ENCODE results near the gene IER3.
"Not testable (repeated sequence)": the region's sequence is repeated elsewhere in the genome, so short reads cannot be mapped to it uniquely, and the experiment has no call there.

The IER3 gene

DNA sequence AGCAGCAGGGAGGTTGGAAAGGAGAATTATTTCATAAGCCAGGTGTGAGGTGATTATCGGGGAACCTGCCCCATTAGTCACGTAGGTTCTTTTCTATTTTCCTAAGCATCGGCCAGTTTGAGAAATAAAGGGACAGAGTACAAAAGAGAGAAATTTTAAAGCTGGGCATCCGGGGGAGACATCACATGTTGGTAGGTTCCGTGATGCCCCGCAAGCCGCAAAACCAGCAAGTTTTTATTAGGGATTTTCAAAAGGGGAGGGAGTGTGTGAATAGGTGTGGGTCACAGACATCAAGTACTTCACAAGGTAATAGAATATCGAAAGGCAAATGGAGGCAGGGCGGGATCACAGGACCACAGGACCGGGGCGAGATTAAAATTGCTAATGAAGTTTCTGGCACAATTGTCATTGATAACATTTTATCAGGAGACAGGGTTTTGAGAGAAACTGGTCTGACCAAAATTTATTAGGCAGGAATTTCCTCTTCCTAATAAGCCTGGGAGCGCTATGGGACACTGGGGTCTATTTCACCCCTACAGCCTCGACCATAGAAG is 20.2 kb upstream of the IER3 start:
- CTCF ChIA-PET: interaction anchor here (1.0 kb wide), 1 partner anchor 58 kb away, joined by 3 read pairs; no protein-coding TSS in a partner anchor
- H3K9me3 Mint-ChIP-seq, DNase-seq, H3K36me3 Mint-ChIP-seq, H3K27ac Mint-ChIP-seq, H3K4me3 Mint-ChIP-seq: not testable (repeated sequence)
- peaks cover 13% of the 10 kb centered on the region for H3K27me3 Mint-ChIP-seq
- peaks cover 53% of the 10 kb centered on the region for H3K4me1 Mint-ChIP-seq

DNA sequence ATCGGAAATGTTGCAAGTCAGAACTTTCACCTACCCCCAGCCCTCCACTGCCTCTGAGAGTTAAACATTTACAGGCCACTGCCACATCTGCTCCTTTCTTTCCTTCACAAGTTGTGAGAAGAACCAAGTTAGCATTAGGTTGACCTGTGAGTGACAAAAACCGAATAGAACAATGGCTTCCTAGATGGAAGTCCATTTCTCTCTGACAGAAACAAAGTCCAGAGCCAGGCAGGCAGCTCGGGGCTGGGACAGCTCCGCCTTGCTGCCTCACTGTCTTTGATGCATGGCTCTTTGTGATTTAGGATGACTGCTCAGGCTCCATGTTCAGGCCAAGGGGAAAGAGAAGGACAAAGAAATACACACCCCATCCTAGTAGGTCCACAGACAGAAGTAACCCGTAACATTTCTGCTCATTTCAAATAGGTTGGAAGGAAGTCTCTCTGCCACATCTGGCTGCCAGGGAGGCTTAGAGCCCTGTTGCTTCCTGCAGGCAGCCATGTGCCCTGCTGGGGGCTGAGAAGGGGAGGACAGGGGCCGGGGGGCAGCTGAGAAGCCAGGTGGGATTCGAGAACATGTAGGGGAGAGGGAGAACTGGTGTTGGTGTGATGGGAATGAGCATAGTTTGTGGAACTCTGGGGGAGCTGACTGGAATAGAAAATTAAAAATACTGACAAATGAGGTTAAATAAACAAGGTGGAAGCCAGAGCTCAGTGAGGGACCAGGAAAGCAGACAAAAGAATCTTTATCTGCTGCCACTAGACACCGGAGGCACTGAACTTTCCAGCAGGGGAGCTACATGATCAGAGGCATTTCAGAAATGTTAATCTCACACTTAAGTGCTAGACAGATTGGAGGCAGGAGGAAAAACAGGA is 19.5 kb upstream of the IER3 start:
- H3K9me3 Mint-ChIP-seq: no peaks in the 10 kb centered on the region
- H3K4me3 Mint-ChIP-seq: no peak overlapping the region
- H3K27me3 Mint-ChIP-seq: peaks cover 16% of the 10 kb centered on the region
- CTCF ChIA-PET: interaction anchor here (1.0 kb wide), 1 partner anchor 59 kb away, joined by 3 read pairs; no protein-coding TSS in a partner anchor
- no peaks in the 10 kb centered on the region for H3K36me3 Mint-ChIP-seq
- DNase-seq: peak; percentile 32
- peaks cover 46% of the 10 kb centered on the region for H3K4me1 Mint-ChIP-seq
- H3K27ac Mint-ChIP-seq: peak overlapping the region; percentile 25

DNA sequence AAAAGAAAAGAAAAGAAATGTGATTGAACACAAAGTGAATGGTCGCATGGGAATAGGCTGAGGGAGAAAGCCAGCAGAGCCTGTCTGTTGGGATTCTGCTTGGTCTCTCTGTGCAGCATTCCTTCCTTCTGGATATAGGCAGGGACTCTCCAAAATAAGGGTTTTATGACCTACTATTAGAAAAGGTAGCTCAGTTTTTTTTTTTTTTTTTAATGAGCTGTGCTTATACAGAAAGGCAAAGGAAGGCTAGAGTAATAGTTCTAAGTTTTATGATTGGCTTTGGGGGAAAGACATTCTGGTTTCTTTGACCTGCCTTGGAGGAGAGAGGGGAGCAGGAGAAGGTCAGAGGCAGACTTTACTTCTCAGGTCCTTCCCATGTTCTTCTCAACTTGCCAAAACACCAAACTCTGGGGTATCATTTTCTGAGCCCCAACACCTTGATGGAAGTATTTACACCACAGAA is 18.8 kb upstream of the IER3 start:
- CTCF ChIA-PET: no interaction called here
- no peaks in the 10 kb centered on the region for H3K9me3 Mint-ChIP-seq
- no peaks in the 10 kb centered on the region for H3K36me3 Mint-ChIP-seq
- peaks cover 16% of the 10 kb centered on the region for H3K27me3 Mint-ChIP-seq
- no peak for DNase-seq
- H3K27ac Mint-ChIP-seq: peak overlapping the region; percentile 25
- H3K4me3 Mint-ChIP-seq: no peak overlapping the region
- peaks cover 39% of the 10 kb centered on the region for H3K4me1 Mint-ChIP-seq

DNA sequence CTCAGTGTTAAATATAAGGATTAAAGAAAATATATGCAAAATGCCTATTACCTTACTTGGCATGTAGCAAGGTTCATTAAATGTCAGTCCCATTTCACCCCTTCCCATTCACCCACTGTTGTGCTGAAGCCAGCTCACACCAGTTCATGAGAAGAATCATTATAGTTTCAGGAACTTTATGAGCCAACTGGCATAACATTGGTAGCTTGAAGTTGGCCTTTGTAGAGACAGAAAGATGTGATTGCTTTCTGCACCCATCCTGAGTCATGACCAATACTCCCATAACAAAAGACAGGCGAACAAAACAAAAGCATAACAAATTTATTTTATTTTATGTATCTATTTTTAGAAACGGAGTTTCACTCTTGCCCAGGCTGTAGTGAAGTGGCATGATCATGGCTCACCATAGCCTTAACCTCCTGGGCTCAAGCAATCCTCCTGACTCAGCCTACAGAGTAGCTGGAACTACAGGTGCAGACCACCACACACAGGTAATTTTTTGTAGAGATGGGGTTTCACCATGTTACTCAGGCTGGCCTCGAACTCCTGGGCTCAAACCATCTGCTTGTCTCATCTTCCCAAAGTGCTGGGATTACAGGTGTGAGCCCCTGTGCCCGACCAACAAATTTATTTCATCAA is 17.6 kb upstream of the IER3 start:
- CTCF ChIA-PET: no interaction called here
- DNase-seq: no peak
- H3K4me1 Mint-ChIP-seq: peaks cover 32% of the 10 kb centered on the region
- H3K27me3 Mint-ChIP-seq: peaks cover 16% of the 10 kb centered on the region
- no peaks in the 10 kb centered on the region for H3K36me3 Mint-ChIP-seq
- H3K27ac Mint-ChIP-seq: no peak overlapping the region
- no peaks in the 10 kb centered on the region for H3K9me3 Mint-ChIP-seq
- H3K4me3 Mint-ChIP-seq: no peak overlapping the region

DNA sequence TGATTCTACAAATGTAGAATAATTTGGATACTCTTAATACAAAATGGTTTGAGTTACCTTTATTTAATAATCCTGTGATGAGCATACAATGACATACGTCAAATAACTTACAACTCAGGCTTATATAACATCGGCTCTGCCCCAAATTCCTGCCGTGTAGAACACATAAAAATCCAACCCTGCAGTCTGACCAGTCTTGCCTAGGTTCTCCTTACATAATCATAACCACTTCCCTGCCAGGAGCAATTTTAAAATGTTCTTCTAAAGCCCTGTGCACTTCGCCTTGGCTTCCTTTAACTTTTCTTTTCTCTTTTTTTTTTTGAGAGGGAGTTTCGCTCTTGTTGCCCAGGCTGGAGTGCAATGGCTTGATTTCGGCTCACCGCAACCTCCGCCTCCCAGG is 16.2 kb upstream of the IER3 start:
- no peaks in the 10 kb centered on the region for H3K36me3 Mint-ChIP-seq
- no peak overlapping the region for H3K4me3 Mint-ChIP-seq
- H3K27me3 Mint-ChIP-seq: peaks cover 18% of the 10 kb centered on the region
- CTCF ChIA-PET: no interaction called here
- no peak overlapping the region for H3K27ac Mint-ChIP-seq
- no peaks in the 10 kb centered on the region for H3K9me3 Mint-ChIP-seq
- peaks cover 25% of the 10 kb centered on the region for H3K4me1 Mint-ChIP-seq
- DNase-seq: no peak

DNA sequence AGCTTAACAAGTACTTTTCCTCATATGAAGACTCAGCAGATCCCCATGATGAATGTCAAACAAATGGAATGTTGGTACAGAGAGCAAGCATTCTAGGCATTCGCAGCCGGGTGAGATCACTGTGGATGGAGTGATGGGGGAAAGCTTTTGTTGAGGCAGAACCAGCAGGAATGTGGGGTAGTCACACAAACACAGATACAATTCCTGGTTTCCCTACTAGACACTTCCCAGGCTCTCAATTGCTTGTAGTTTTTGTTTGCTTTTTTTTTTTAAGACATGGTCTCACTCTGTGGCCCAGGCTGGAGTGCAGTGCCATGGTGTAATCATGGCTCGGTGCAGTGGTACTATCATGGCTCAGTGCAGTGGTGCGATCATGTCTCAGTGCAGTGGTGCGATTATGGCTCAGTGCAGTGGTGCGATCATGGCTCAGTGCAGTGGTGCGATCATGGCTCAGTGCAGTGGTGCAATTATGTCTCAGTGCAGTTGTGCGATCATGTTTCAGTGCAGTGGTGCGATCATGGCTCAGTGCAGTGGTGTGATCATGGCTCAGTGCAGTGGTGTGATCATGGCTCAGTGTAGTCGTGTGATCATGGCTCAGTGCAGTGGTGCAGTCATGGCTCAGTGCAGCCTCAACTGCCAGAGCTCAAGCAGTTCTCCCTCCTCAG is 15.4 kb upstream of the IER3 start:
- Mint-ChIP-seq H3K4me1 (peaks cover 22% of the 10 kb centered on the region), H3K27me3 (peaks cover 22% of the 10 kb centered on the region), H3K27ac (no peak overlapping the region), H3K36me3 (no peaks in the 10 kb centered on the region), H3K4me3 (no peak overlapping the region), H3K9me3 (no peaks in the 10 kb centered on the region)
- DNase-seq: no peak
- CTCF ChIA-PET: interaction anchor here (1.3 kb wide), 1 partner anchor 29 kb away, joined by 3 read pairs; no protein-coding TSS in a partner anchor

DNA sequence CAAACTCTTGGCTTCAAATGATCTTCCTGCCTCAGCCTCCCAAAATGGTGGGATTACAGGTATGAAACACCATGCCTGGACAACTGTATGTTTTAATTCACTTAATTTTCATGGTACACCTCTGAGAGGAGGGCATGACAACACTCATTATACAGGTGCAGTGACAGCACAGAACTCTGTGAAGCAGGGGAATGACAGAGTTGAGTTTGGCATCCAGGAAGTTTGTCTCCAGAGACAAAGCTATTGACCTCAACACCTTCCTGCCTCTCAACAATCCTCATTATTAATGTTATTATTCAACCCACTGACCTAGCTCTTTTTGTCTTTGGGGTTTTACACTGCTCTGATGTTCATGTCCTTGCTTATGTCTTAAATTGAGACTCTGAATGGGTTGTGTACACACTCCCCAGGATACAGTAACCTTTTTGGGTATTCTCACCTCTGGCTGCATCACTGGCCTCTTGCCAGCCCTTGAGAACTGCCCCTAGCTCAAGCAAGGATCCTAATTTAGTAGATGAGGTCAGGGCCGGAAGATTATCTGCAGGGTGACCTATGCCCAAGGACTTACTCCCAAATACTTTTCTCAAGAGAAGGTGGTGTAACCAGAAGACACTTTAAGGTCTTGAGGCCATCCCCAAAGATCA is 13.0 kb upstream of the IER3 start:
- Mint-ChIP-seq H3K4me3 (no peak overlapping the region), H3K27ac (no peak overlapping the region), H3K36me3 (peaks cover 2% of the 10 kb centered on the region), H3K27me3 (peaks cover 25% of the 10 kb centered on the region), H3K9me3 (no peaks in the 10 kb centered on the region), H3K4me1 (peaks cover 5% of the 10 kb centered on the region)
- DNase-seq: no peak
- CTCF ChIA-PET: no interaction called here

DNA sequence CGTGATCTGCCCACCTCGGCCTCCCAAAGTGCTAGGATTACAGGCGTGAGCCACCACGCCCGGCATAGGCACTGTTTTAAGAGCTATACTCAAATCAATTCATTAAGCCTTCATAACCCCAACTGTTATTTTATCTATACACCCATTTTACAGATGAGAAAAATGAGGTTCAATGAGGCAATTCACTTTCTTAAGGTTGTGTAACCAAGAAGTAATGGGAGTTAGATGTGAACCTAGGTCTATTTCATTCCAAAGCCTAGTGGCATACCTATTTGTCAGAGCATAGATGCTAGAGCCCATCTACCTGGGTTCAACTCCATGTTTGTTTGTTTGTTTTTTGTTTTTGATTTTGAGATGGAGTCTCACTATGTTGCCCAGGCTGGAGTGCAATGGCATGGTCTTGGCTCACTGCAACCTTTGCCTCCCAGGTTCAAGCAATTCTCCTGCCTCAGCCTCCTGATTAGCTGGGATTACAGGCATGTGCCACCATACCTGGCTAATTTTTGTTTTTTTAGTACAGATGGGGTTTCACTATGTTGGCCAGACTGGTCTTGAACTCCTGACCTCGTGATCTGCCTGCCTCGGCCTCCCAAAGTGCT is 12.2 kb upstream of the IER3 start:
- peaks cover 27% of the 10 kb centered on the region for H3K27me3 Mint-ChIP-seq
- H3K4me1 Mint-ChIP-seq, CTCF ChIA-PET, H3K36me3 Mint-ChIP-seq, H3K4me3 Mint-ChIP-seq, H3K9me3 Mint-ChIP-seq, DNase-seq, H3K27ac Mint-ChIP-seq: not testable (repeated sequence)

DNA sequence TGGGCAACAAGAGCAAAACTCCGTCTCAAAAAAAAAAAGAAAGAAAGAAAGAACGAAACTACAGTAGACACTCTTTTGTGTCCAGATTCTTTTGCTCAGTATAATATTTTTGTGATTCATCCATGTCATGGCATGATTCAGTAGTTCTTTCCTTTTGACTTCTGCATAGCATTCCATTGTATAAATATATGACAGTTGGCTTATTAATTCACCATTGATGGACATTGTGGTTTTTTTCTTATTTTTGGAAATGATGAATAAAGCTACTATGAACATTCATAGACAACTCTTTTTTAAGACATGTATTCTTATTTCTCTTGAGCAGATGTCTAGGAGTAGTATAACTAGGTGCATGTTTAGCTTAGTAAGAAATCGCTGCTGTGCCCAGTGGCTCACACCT is 10.3 kb upstream of the IER3 start:
- Mint-ChIP-seq H3K4me3 (no peak overlapping the region), H3K27ac (no peak overlapping the region), H3K9me3 (no peaks in the 10 kb centered on the region), H3K36me3 (peaks cover 2% of the 10 kb centered on the region), H3K4me1 (peaks cover 5% of the 10 kb centered on the region), H3K27me3 (peaks cover 19% of the 10 kb centered on the region)
- CTCF ChIA-PET: no interaction called here
- no peak for DNase-seq

DNA sequence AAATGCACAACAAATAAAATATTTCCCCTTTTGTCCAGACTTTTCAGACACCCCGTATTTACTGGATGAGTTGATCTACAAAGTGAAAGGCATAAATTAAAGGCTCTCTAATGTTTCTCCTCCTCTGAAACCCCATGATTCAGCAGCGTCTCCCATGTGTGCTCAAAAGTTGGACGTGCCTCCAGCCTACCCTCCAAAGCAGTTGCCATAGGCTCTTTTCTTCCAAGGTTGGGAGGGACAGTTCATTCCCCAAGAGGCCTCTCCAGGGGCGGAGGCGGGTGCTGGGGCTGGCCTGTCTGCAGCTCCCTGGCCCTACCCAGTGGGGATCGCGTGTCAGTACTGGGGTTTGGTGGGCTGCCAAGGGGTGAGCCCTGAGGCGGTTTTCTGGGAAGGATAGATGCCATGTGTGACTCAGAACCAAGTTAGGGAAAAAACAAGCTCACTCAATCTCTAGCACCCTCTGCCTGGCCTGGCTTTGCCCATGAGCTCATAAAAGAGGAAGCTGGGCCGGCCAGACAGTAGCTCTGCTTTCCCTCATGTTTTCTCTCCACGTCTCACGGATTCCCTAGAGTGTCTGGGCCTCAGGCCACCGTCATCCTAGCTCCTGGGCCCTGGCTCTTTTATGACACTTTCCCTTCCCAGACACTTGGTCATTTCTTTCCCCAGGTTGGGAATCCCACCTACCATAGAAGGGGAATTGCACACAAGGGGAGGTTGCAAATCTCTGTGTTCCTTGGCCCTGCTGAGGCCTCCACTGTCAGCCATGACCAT is 8.0 kb upstream of the IER3 start:
- Mint-ChIP-seq H3K9me3 (no peaks in the 10 kb centered on the region), H3K27ac (no peak overlapping the region), H3K4me1 (peaks cover 17% of the 10 kb centered on the region), H3K36me3 (peaks cover 2% of the 10 kb centered on the region), H3K4me3 (no peak overlapping the region), H3K27me3 (peaks cover 19% of the 10 kb centered on the region)
- DNase-seq: no peak
- CTCF ChIA-PET: interaction anchor here (0.7 kb wide), 1 partner anchor 395 kb away, joined by 3 read pairs; no protein-coding TSS in a partner anchor

DNA sequence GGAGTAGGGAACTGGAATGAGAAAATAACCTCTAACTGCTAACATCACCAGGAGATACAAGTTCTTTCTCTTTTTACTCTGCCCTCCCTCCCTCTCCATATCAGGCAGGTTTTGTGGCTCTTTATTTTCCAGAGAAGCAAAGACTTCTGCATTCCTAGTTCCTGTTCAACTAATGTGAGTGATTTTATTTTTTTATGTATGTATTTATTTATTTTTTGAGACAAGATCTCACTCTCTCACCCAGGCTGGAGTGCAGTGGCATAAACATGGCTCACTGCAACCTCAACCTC is 6.0 kb upstream of the IER3 start:
- Mint-ChIP-seq H3K27me3 (peaks cover 17% of the 10 kb centered on the region), H3K36me3 (peaks cover 2% of the 10 kb centered on the region), H3K4me3 (no peak overlapping the region), H3K9me3 (no peaks in the 10 kb centered on the region), H3K4me1 (peaks cover 23% of the 10 kb centered on the region), H3K27ac (no peak overlapping the region)
- DNase-seq: no peak
- CTCF ChIA-PET: no interaction called here

DNA sequence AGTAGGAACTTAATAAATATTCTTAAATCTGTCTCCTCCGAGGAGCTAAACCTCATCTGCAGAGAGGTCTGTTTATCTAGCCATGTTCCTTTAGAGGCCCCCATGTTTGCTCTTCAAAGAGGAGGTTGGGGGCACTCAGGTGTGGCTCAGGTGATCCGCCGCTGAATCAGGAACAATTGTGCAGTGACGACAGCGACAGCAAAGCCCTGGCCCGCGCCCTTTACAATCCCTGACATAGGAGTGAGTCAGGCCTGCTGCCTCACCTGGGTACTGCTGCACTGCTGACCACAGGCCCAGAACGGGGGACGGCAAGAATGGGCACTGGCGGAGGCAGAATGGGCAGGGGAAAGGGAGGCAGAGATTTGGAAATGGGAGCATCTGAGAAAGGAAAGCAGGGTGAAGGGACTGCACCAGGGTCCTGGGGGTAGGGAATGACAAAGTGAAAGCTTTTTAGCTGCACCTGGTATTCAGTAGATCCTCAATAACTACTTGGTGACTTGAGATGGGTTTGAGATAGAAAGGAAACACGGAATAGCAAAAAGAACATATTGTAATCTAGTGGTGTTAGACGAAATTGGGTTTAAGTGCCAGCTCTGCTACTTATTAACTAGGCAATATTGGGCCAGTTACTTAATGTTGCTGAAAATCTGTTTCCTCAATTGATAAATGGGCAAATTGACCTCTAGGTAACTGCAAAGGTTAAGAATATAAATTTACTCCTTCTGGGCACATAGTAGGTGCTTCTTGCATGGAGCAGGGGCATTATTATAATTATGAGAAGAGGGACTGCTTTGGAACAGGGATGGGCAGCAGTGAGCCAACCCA is 5.4 kb upstream of the IER3 start:
- Mint-ChIP-seq H3K9me3 (no peaks in the 10 kb centered on the region), H3K36me3 (peaks cover 2% of the 10 kb centered on the region), H3K4me3 (no peak overlapping the region), H3K27me3 (peaks cover 14% of the 10 kb centered on the region), H3K27ac (no peak overlapping the region), H3K4me1 (peaks cover 28% of the 10 kb centered on the region)
- CTCF ChIA-PET: no interaction called here
- no peak for DNase-seq
